ENCODE measurements around the gene WFDC6.

GRCh38 chr20:45550765-45551164 lies 11.5 kb upstream of the WFDC6 start:
- TF ChIP-seq CTCF (IDR thresholded peaks at IDR 0.05) (no peak), POLR2AphosphoS5 (IDR thresholded peaks at IDR 0.05) (no peak), POLR2A (IDR thresholded peaks at IDR 0.05) (no peak)

All from prostate gland (tissue), 2 donors.